HG02610 (cell line): Measurements from ENCODE around the gene CLCN2.

Source experiments
- ATAC-seq: cut with Tn5 transposase; IDR thresholded peaks from one replicate; pipeline ENCODE4 v1.9.1; 2021; ENCODE audit warnings: mild to moderate bottlenecking, moderate library complexity; ENCODE audit not compliant: unreplicated experiment

Gene CLCN2

DNA sequence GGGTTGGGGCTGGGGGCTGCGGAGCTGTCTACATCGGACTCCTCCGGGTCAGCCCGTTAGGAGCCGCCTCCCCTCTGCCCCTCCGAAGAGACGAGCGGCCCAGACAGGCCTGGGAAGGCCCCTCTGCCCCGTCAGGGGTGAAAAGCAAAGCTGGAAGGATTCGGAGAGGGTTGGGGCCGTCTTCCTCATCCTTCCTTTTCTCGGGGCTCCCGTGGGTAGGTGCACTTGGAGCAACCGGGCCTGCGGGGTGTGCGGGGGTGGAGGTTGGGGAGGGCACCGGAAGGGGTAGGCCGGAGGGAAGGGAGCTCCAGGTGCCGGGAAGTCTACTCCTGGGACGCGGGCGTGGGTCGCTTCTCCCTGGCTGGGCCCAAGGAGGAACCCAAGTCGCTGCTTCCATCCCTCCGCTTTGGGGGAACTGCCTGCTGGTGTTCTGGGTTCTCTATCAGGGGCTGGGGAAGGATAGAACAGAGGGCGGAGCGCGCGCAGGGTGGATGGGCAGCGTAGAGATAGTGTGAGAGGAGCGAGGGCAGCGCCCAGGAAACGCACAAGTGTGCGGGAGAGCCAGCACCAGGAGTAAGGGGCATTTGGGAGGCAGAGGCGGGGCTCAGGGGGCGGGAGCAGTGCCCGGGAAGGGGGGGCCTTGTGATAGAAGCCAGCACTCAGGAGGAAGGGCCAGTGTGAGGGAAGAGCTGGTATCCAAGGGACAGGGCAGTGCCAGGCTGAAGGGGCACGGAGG is 695 bp upstream of the CLCN2 start:
- peak; percentile 6 for ATAC-seq

DNA sequence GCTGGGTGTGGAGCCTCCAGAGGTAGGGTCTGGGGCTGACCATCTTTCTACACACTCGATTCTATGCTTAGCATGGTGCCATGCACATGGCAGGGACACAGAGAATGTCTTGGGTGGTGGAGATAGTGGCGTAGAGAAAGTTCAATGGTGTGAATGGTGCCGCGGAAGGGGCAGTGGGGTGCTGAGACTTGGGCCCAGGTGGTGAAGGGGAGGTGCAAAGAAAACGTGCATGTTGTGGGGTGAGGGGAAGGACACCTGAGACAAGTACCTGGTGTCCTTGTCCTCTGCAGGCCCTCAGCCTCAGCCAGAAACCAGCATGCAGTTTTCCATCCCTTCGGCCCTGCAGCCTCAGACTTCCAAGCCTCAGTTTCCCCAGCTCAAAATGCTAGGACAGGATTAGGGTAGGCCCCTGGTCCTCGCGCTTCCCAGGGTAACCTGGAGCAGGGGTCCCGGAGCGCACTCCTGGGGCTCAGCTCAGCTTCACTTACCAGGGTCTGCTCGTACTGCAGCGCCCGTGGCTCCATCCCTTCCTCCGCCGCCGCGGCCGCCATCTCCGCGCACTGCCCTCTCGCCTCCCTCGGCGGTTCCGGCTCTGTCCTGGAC is 375 bp downstream of the CLCN2 start:
- ATAC-seq, result peak; percentile 0

DNA sequence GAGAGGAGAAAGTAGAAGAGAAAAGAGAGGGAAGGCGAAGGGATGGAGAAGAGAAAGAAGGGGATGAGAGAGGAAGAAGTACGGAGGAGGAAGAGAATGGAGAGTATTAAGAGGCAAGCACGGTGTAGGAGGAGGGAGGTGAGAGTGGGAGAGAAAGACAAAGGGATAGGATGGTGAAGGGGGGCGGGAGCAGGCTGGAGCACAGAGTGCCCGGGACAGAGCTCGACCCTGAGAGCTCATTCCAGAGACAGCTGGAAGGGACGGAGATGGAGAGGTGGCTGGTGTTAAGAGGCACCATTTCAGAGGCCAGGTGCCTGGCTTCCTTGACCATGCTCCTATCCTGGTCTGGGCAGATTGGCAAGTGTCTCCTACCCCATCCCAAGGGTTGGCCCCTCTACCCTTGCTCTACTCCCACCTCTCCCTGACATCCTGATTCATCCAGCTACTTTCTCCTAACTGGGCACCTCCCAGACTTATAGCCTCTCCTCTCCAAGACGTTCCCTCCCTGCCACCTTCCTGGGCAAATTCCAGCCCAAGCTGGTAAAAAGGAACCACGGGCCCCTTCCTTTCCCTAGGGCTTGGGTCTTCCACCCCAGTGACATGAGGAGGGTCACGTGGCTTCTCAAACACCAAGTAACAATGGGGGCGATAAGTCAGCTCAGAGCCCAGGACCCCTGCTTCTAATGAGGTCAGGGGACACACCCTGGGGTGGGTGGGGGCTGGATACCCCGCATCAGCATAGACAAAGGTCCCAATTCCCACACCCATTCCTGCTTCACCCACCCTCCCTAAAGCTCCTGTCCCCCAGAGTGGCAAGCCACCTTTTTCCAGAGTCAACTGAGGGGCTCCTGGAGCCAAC is 1.1 kb downstream of the CLCN2 start:
- no peak for ATAC-seq

DNA sequence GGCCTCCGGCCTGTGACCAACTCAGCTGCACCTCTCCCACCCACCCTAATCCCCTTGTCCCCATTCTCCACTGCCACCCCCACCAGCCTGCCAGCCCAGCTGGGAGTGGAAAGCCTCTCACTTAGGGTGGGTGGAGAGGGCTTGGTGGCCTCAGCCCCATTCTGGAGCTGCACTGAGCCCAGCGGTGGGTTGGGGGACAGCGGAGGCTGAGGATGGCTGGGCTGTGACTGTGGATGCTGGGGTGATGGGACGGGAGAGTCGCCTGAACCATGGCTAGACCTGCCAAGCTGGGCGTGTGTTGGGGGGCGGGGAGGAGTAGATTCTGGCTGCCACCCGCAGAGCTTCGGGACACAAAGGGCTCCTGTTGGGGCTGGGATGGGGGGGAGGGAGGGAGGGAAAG is 1.8 kb downstream of the CLCN2 start:
- ATAC-seq, result no peak

DNA sequence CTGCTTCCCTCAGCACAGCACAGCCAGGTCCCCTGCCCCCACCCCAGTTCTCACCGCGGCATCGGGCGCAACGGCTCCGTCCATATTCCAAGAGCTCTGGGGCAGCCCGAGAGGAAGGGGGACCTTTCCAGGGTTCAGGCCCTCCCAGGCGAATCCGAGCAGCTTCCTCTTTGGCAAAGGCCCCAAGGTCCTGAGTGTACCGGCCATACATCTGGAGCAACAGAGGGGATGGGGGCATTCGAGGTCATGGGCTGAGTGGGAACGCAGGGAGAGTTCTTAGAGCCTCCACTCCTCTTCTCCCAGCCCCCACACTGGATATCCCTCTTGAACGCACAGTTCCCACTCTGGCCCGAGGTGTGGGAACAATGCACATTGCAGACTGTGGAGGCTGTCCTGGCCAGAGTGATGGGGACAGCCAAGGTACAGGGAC is 2.5 kb downstream of the CLCN2 start:
- no peak for ATAC-seq

DNA sequence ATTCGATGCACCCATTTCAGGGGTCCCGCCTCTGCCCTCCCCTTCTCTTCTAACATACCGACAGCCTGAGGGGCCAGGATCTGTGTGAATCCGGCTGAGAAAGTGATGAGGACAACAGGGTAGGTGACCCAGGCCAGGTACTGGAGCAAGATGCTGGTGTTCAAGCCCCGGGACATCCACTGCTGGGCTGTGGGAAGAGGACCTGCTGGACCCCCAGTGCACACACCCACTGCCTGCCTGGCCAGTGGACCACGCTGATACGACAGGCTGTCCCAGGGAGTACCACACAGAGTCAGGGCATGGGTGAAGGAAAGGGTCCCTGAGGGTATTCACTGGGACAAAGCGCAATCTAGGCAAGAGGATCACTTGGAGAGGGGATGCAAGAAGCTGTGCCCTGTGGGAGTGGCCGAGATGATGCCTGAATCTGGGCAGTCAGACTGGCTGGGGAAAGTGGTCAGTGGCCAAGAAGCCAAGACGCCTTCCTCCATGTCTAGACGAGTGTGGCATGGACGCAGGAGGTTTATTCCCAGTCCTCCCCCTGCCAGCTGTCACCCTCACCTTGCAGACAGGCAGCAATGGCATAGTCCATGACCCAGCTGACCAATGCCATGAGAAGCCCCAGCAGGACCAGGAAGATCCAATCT is 3.2 kb downstream of the CLCN2 start:
- no peak for ATAC-seq

DNA sequence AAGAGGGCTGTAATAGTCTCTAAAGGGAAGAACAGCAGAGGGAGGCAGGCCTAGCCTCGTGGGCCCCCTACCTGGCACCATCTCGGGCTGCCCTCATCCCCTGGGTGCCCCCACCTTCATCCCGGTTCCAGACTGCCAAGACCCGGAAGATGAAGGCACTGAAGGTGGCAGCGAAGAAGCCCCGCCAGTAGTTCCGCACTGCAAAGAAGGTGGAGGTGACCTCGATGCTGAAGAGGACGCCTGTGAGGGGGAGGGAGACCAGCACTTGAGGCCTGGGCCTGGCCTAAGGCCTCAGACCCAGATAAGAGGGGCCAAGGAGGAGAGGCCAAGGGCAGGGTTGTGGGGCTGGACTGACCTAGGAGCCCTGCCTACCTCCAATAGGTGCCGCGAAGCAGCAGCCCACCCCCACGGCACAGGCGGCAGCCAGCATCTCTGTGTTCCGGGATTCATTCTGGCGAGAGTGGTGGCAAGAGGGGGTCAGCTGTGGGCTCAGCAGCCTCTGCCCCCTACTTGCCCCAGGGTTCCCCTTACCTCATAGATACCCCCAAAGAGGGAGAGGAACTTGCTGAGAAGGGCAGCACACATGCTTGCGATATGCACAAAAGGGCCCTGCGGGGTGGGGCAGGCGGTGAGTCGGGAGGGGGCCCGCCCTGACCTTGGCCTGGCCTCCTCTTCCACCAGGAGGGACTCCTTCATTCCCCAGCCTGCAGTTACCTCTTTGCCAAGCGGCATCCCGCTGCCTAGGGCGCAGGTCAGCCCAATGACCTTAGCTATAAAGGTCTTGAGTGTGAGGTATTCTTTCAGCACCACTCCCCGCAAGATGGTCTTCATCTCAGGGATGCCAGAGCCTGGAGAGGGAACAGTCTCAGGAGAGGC is 3.9 kb downstream of the CLCN2 start:
- no peak for ATAC-seq

DNA sequence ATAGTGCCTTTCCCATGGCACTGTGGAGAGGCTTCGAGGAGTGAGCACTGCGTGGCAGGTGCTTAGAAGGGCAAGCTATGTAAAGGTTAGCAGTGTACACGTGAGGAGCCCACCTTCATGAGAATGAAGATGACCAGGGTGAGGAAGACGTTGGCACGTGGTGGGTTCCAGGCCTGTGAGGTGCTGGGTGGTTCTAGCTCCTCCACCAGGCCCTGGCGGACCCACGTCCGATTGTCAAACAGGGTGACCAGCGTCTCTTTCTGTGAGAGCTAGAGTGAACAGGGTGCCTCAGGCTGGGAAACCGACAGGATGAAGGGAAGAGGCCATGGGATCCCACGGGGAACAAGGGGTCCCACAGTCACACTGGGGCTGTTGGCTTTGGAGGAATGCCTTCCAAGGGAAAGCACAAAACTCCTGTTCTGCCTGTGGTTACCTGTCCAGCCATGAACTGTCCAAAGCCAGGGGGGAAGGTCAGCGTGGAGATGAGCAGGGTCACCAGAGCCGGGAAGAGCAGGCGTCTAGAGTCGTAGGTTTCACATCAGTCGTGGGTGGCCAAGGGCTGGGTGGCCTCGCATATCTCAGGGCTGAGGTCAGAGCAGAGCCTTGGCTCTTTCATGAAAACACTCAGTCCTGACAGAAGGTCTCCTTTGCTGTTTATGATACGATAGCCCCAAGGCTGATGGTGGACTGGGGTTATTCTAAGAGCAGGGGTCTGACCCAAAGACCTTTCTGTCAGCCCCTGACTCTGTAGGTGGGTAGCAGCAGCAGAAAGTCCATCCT is 6.0 kb downstream of the CLCN2 start:
- no peak for ATAC-seq

DNA sequence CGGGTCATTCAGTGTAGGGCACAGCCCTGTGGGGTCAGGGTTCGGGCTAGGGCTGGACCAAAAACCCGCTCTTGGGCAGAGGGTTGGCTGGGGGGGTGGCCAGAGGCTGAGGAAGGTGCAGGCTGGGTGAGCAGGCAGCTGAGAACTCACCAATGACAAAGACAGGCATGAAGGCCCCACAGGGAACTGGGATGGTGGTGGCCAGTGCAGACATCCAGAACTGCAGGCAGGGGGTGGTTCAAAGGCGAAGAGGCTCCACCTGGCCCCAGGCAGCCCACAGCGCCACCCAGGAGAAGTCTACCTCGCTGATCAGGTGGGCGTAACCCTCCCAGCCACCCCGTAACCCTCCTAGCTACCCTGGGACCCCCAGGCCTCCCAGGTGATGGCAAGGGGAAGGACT is 6.7 kb downstream of the CLCN2 start:
- no peak for ATAC-seq

DNA sequence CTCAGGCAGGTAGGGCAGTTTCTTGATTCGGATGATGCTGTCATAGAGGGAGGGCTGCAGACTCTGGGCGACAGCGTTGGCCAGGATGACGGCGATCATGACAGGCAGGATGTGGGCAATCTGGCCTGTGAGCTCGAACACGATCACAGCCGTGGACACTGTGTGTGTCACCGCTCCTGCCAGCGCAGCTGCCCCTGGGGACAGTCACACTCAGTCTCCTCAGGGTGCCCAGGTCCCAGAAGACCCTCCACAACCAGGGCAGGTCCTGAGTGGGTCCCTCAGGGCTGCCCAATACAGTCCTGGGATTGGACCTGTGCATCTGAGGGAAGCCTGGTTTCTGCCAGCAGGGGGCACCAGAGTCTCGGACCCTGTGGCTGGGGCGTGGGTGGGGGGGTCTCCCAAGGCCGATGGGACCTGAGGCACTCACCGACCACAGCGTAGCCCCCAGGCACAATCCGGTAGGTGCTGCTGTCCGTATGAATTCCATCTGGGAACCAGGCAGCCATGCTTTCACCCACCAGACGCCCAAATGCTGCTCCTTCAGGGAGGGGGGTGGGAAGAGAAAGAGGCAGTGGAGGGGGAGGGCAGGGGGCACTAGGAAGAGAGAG is 7.2 kb downstream of the CLCN2 start:
- no peak for ATAC-seq

DNA sequence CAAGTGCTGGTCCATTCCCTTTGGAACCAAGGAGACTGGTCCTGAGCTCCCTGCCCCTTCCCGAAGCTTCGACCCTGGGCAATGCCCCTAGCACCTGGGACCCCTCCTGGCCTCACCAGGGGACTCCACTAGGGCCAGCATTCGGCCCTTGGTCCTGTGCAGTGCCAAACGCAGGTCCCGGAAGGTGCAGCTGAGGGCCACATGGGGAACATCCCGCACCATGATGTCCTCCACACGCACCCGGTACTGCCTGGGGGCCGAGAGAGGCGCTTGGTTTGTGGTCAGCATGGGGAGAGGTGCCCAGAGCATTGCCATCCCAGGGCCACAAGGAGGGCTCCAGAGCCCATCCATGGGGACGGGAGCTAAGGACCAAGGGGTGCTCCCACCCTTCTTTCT is 7.9 kb downstream of the CLCN2 start:
- no peak for ATAC-seq

DNA sequence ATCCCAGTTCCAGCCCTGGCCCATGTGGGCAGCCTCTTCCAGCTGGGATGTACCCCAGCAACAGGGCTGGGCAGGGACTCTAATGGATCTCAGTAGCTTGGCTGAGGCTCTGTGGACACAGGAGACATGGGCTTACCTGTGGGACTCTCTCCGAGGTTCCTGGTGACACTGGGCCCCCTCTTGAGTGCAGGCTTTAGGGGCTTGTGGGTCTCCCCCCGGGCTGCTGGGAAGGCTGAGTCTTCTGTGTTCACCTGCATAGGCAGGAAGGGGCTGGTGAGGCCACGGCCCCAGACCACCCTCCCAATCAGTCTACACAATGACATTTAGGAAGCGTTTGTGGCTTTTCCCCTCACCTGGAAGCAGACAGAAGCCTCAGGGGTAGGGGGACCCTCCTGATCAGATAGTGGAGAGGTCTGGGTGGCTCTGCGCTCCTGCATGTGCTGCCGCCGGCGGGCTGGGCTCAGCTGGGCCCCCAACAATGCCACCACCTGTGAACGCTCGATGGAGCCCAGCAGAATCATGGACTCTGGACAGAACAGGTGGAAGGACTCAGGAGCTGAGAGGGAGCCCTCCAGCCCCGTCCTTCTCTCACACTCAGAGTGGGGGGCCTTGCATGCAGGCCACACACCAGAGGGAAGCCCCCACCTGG is 8.4 kb downstream of the CLCN2 start:
- no peak for ATAC-seq

DNA sequence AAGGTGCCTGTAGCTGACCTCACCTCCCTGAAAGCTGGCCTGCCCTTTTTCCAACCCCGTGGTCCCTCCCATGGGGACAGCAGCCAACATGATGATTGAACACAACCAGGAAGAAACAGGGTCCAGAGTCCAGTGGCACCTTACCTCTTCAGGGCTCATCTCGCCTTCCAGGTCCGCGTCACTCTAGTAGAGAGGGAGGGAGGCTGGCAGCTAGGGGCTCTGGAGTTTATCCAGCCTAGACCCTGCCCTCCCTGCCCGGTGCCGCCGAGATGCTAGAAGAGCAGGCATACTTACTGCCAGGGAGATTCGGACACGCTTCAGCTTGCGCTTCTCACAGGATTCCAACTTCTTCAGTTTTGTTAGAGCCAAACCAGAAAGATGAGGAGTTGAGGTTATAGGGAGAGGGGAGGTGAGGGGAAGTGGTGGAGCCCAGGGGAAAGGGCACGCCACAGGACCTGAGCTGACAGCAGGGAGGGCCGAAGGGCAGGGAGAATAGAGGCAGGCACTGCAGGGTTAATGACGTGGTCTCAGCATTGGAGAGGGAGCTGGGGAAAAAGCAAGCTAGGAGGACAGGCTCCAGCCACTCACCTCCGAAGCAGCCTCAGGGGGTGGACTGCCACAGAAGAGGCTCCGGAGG is 9.1 kb downstream of the CLCN2 start:
- ATAC-seq, result no peak

DNA sequence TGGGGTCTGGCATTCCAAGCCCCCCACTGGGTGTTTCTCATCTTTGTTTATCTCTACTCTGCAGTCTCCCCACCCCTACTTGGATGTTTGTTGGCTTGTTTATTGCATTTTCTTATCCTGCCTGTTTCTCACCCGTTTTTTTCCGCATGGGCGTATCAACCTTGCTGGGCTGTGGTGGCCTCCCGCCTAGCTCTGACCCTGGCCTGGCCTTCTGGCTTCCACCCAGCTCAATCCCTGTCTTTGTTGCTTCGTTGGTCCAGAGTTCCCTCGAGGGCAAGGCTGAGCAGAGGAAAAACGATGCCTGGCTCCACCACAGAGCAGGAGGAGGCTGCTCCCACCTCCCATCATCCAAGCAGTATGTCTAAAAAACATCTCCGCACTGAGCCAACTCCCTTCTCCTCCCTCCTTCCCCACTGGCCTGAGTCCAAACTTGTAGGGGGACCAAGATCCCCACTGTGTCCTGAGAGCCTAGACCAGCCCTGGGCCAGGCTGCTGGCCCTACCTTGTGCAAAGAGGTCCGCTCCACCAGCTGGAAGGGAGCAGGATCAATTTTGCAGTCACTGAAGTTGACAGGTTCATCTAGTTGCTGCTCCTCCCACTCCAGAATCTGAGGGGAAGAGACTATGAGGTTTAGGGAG is 9.8 kb downstream of the CLCN2 start:
- no peak for ATAC-seq

DNA sequence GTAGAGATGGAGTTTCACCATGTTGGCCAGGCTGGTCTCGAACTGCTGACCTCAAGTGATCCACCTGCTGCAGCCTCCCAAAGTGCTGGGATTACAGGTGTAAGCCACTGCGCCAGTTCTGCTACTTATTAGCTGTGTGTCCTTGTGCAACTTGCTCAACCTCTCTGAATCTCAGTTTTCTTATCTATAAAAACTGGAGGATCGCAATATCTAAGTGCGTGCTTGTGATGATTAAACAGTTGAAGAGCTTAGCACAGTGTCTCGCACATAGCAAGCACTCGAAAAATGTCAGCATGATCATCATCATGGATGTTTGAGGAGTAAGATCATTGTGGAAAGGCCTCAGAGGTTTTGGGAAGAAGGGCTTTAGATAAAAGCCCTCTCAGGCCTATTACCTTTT is 10.8 kb downstream of the CLCN2 start:
- no peak for ATAC-seq

DNA sequence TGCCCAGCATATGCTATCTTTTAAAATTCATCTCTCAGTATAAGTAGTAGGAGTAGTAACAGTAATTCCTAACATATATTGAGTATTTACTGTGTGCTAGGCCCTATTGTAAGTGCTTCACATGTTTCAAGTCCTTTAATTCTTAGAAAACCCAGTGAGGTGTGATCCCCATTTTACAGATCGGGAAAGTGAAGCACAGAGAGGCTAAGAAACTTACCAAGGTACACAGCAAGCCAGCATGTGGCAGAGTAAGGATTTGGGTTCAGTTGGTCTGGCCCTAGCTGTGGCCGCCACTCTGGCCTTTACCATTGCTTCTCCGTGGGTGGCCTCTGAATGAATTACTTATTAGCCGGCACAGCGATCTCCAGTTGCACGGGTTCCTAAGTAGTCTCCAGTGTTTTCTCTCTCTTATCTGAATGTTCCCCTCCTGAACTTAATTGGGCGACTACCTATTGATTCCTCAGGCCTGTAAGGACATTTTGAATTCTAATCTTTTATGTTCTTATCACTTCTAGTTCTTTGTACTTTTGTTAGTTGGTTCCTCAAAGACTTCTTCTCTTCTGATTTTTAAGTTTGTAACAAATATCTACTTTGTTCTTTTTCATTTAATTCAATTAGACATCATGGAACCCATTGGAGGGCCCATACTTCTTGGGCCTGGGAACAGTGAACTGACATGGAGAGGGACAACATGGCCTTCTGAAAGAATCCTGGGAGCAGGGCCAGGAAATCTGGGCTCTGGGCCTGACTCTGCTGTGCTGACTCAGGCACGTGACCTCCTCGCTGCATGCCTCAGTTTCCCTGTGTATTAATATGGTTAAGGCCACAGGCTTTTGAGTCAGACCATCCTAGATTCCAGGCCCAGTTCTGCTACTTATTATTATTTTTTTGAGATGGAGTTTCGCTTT is 11.6 kb downstream of the CLCN2 start:
- no peak for ATAC-seq

DNA sequence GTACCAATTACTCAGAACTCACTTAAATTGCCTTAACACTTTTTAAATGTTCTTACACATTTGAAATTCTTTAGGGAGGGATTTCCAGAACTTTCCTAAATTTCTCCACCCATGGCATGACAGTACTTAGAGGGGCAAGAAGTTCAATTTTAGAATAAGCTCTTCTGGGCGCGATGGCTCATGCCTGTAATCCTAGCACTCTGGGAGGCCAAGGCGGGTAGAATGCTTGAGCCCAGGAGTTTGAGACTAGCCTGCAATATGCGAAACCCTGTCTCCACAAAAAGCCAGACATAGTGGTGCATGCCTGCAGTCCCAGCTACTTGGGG is 13.4 kb downstream of the CLCN2 start:
- ATAC-seq, result no peak
